GM12878 (cell line): ENCODE results near the gene KLK3. TPM values are rescaled to one million over a fixed set of nuclear protein-coding genes. Genes with fewer than 3 reads are reported as not detected.

Source experiments
- CREM ChIP-seq: IDR thresholded peaks from 2 replicates; pipeline ENCODE4 v1.6.1; 2014; ENCODE audit warnings: antibody characterized with exemption, low read depth
- DPF2 ChIP-seq: fragments of 450-650 bp; IDR thresholded peaks from 2 replicates; pipeline ENCODE4 v1.6.1; 2017; ENCODE audit warnings: mild to moderate bottlenecking
- E2F8 ChIP-seq: fragments of 450-650 bp; IDR thresholded peaks from 2 replicates; pipeline ENCODE4 v1.6.1; 2018; ENCODE audit warnings: mild to moderate bottlenecking, low read depth, moderate library complexity; ENCODE audit not compliant: partially characterized antibody
- FOS ChIP-seq: IDR thresholded peaks from 3 replicates; pipeline ENCODE4 v1.6.1; 2011; ENCODE audit warnings: borderline replicate concordance; ENCODE audit not compliant: insufficient read length; ENCODE audit errors: extremely low read depth
- FOXK2 ChIP-seq: fragments of 450-650 bp; IDR thresholded peaks from 2 replicates; pipeline ENCODE4 v1.6.1; 2017; ENCODE audit warnings: mild to moderate bottlenecking, moderate library complexity
- GATAD2B ChIP-seq: fragments of 450-650 bp; conservative IDR thresholded peaks from 2 replicates; pipeline ENCODE4 v1.6.1; 2017; ENCODE audit warnings: low read depth, mild to moderate bottlenecking, moderate library complexity
- HCFC1 ChIP-seq: fragments of 150-350 bp; IDR thresholded peaks from 2 replicates; pipeline ENCODE4 v1.6.1; 2014; ENCODE audit warnings: low read length
- JUND ChIP-seq: IDR thresholded peaks from 2 replicates; pipeline ENCODE4 v1.6.1; 2012; ENCODE audit warnings: low read depth, mild to moderate bottlenecking, low read length, improper control_type of control experiment, moderate library complexity
- MAX ChIP-seq: IDR thresholded peaks from 2 replicates; pipeline ENCODE4 v1.6.1; 2012; ENCODE audit warnings: low read depth, low read length, improper control_type of control experiment
- RAD21 ChIP-seq: IDR thresholded peaks from 2 replicates; pipeline ENCODE4 v1.6.1; 2011; ENCODE audit warnings: mild to moderate bottlenecking, low read depth, low read length, moderate library complexity; ENCODE audit not compliant: insufficient read depth
- SIX5 ChIP-seq: IDR thresholded peaks from 2 replicates; pipeline ENCODE4 v1.6.1; 2011; ENCODE audit warnings: mild to moderate bottlenecking, low read depth, low read length, moderate library complexity; ENCODE audit not compliant: severe bottlenecking
- SKIL ChIP-seq: fragments of 450-650 bp; IDR thresholded peaks from 2 replicates; pipeline ENCODE4 v1.6.1; 2017; ENCODE audit warnings: mild to moderate bottlenecking, low read depth, inconsistent platforms; ENCODE audit not compliant: poor library complexity, severe bottlenecking
- SMAD1 ChIP-seq: fragments of 450-650 bp; IDR thresholded peaks from 2 replicates; pipeline ENCODE4 v1.6.1; 2018; ENCODE audit warnings: mild to moderate bottlenecking, low read depth; ENCODE audit not compliant: partially characterized antibody
- STAT1 ChIP-seq: fragments of 450-650 bp; conservative IDR thresholded peaks from 2 replicates; pipeline ENCODE4 v1.6.1; 2014; ENCODE audit warnings: antibody characterized with exemption, mild to moderate bottlenecking
- YBX1 ChIP-seq: fragments of 450-650 bp; IDR thresholded peaks from 2 replicates; pipeline ENCODE4 v1.6.1; 2016; ENCODE audit warnings: antibody characterized with exemption
- ZBTB11 ChIP-seq: fragments of 450-650 bp; formaldehyde crosslinking; IDR thresholded peaks from 2 replicates; pipeline ENCODE4 v1.5.0; 2022; ENCODE audit warnings: mild to moderate bottlenecking, missing genetic modification characterization
- ZNF384 ChIP-seq: IDR thresholded peaks from 2 replicates; pipeline ENCODE4 v1.6.1; 2012; ENCODE audit warnings: low read depth, mild to moderate bottlenecking, low read length, improper control_type of control experiment, borderline replicate concordance
- ZNF622 ChIP-seq: fragments of 450-650 bp; IDR thresholded peaks from 2 replicates; pipeline ENCODE4 v1.6.1; 2017; ENCODE audit warnings: mild to moderate bottlenecking, inconsistent platforms
- polyA plus RNA-seq, 11 experiments: library from polyadenylated mRNA; depleted of rRNA in 4 of 11; unstranded in 6 of 11; stranded (reverse) in 5 of 11; fragments of >200 nt; fragmentation: Nextera tagmentation in 4 of 11; fragmentation: Illumina TruSeq in 1 of 11; extraction: Ambion mirVana in 4 of 11; extraction: Trizol in 1 of 11; gene quantifications; 1 replicate in 1 of 11; 2 replicates in 10 of 11; pipeline versions ENCODE4 v1.2.1 to v1.2.3, GENCODE V29; 2011 to 2016; ENCODE audit warnings: inconsistent platforms in 2 of 11, missing spikeins in 2 of 11, low read depth in 1 of 11
- total RNA-seq, 4 experiments: library from RNA; depleted of rRNA in 3 of 4; stranded (reverse); fragments of >200 nt in 3 of 4; fragmentation: Illumina TruSeq in 1 of 4; extraction: Trizol in 1 of 4; gene quantifications; 2 replicates each; pipeline versions ENCODE4 v1.2.1 to v1.2.3, GENCODE V29; 2013 to 2021
- TF ChIP-seq, protein P1 (sequence below): fragments of 450-650 bp; IDR thresholded peaks from 2 replicates; pipeline ENCODE4 v1.6.1; 2017; ENCODE audit warnings: antibody characterized with exemption, mild to moderate bottlenecking, moderate library complexity

KLK3 gene
- total and polyA plus RNA-seq, 10 of the 15 experiments (the other 5 are each of a cell fraction or from before 2014, with no cell fraction given): 0.31 TPM; not detected in 9

- TF ChIP-seq CREM (peak; percentile 31; the same call in 1 of the 2 replicates), STAT1 (no peak), MAX (no peak), GATAD2B (no peak), ZBTB11 (CRISPR knock-in tag) (no peak), ZNF622 (no peak), E2F8 (no peak), RAD21 (peak; percentile 60), HCFC1 (no peak), FOXK2 (no peak), FOS (no peak), SKIL (no peak), DPF2 (no peak), YBX1 (no peak), SIX5 (no peak), JUND (no peak), SMAD1 (no peak), ZNF384 (no peak)
- TF ChIP-seq, protein P1, sequence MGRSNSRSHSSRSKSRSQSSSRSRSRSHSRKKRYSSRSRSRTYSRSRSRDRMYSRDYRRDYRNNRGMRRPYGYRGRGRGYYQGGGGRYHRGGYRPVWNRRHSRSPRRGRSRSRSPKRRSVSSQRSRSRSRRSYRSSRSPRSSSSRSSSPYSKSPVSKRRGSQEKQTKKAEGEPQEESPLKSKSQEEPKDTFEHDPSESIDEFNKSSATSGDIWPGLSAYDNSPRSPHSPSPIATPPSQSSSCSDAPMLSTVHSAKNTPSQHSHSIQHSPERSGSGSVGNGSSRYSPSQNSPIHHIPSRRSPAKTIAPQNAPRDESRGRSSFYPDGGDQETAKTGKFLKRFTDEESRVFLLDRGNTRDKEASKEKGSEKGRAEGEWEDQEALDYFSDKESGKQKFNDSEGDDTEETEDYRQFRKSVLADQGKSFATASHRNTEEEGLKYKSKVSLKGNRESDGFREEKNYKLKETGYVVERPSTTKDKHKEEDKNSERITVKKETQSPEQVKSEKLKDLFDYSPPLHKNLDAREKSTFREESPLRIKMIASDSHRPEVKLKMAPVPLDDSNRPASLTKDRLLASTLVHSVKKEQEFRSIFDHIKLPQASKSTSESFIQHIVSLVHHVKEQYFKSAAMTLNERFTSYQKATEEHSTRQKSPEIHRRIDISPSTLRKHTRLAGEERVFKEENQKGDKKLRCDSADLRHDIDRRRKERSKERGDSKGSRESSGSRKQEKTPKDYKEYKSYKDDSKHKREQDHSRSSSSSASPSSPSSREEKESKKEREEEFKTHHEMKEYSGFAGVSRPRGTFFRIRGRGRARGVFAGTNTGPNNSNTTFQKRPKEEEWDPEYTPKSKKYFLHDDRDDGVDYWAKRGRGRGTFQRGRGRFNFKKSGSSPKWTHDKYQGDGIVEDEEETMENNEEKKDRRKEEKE: no peak
Observed at GRCh38 chr19:50838239-50838638, 16.5 kb upstream of the KLK3 start (continued).
